Hematopoietic multipotent progenitor cell treated with erythropoietin and hydrocortisone succinate and interleukin-3 and kit ligand, for 6 days (in vitro differentiated cells): ENCODE results near the gene SLC13A2.

ENCODE experiments used
- DNase-seq: peaks from one replicate; pipeline ENCODE4 v3.0.0-alpha.2; 2015

Gene SLC13A2

DNA sequence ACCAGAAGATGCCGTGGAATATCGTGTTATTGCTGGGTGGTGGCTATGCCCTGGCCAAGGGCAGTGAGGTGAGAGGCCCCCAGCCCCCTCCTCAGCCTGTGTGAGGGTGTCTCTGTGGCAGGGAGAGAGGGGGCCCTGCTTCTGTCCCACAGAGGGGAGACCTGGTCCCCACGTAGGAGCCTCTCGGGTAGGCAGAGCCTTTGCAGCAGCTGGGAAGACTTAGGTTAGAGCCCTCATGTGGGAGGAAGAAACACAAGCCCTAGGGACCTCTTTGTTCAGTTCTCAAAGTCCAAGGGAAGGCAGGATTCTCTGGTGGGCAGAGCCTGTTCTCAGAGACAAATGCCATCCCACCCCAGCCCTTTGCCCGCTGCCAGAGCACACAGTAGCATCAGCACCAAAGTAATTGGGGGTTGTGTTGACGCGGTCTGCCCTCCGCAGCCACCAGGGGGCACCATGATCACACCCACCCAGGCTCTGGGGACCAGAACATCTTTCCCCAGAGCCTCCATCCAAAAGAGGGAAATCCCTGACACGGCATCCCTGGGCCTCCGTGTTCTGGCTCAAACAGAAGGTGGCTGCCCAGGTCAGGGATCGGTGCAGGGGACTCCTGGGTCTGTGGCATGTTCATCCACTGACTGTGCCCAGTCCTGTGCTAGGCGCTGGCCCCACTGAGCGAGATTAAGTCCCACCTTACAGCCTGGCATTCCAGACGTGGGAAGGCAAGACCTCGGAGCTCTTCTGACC is 21.2 kb downstream of the SLC13A2 start:
- peak; percentile 79 for DNase-seq

DNA sequence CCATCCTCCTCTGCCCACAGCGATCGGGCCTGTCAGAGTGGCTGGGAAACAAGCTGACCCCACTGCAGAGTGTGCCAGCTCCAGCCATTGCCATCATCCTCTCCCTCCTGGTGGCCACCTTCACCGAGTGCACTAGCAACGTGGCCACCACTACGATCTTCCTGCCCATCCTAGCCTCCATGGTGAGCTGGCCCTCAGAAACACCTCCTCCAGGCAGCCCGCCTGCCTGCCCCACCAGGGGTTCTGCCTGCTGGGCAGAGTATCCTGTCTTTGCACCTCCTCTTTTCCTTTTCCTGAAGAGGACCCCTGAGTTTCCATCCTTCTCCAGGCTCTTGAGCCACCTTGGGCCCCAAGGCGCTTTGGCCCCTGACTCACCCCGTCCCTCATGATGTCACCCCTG is 22.2 kb downstream of the SLC13A2 start:
- no peak for DNase-seq

DNA sequence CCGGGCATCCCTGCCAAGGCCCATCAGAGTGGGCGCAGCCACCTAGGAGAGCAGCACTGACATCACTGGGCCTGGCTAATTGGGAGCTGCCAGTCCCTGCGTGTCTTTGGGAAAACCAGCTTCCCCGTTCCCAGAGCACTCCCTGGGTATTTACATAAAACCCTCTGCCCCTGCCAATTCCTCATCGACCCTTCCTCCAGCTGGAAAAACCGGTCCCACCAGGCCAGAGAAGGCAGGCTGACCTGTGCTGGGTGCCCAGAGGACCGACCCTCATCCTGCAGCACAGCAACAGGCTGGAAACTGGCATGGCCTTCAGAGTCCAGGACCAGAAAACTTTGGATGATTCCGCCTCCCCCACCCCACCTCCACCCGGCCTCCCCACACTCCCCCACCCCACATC is 24.5 kb downstream of the SLC13A2 start:
- DNase-seq, result no peak

DNA sequence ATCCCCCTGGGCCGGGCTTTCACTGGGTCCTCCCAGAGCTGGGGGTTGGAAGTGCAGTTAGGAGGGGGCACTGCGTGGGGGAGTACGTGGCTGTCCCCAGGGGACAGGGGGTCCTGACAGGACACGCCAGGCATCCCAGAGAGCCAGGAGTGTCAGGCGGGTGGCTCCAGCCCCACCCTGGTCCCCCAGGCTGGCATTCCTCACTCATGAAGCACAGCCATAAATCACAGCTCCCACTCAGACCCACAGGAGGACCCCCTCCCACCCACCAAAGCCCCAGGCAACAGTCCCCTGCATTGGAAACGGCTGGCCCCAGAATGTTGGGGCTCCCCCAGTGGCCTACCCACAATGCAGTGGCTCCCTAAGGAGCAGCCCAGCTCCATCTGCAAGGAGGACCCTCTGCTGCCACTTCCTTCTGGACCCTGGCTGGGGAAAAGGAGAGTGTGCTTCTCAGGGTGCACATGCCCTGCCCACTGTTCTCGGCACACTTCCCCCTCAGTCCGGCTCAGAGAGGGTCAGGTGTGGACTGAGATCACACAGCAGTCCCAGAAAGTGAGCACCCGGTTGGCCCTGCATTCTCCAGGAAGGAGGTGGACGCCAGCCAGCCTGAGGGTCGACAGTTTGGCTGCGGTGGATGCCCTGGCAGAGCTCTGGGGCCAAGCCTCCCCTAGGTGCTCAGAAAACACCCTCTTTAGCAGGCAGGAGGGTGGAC is 25.4 kb downstream of the SLC13A2 start:
- no peak for DNase-seq

DNA sequence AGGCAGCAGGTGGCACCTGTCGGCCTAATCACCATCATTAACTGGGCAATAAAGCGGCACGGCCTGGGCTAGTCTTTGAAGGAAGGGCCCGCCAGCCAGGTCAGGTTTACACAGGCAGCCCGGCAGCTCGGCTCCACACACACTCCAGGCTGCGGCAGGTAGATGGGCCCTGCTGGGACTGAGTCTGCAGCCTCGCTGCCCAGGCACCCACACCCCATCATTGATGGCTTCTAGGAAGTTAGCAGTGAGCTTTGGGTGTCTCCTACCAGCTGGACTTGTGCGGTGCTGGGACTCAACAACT is 25.9 kb downstream of the SLC13A2 start:
- no peak for DNase-seq

DNA sequence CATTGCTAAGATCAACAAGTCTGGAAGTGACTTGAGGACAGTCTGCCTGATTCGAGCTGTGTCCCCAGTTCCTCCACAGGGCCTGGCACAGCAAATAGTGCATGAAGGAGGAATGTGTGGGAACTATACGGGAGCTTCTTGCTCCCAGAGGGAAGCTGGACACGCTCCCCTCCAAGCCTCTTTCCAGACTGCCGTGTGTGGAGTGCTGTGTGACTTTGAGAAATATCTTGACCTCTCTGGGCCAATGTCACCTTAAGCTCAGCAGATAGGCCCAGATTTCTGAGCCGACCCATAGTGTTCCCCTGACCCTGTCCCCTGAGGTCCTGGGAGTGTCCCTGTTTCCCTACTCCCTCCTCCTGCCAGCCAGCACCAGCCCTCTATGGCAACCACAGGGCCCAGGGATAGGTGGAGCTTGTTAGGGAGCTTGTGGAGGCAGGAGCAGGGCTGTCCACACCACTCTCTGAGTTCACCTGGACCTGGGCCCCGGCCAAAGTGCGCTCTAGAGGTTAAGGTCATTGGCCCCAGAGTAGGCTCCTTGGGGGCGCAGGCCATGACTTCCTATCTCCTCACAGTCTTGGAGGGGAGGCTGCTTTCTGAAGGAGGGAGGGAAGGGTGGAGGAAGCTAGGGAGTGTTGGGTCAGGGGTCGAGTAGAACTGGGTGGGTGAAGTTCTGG is 26.4 kb downstream of the SLC13A2 start:
- DNase-seq, result no peak

DNA sequence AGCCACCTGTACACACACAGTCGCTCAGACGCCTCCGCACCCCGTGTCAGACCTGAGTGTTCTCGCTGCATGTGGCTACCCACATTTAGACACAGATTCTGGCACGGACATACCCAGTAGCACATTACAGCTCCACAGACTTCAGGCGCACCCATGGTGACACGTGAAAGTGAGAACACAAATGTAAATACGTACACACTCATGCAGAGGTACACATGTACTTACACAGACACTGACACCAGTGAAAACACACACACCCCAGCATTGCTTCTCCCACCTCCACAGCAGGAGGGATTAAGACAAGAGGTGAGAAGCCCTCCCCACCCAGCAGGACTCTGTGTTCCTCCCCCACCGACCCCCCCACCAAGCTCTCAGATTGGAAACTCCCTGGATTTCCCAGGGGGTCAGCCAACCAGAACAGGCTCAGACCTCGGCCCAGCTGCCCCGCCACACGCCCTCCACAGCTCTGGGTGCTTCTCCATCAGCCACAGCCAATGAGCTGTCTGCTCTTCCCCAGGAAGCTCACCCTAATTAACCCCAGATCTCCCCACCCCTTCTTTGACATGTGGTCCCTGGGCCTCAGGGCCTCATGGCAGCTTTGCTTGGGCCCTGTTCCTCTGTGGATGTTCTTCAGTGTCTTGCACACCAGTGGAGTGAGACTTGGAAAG is 27.4 kb downstream of the SLC13A2 start:
- DNase-seq, result no peak

DNA sequence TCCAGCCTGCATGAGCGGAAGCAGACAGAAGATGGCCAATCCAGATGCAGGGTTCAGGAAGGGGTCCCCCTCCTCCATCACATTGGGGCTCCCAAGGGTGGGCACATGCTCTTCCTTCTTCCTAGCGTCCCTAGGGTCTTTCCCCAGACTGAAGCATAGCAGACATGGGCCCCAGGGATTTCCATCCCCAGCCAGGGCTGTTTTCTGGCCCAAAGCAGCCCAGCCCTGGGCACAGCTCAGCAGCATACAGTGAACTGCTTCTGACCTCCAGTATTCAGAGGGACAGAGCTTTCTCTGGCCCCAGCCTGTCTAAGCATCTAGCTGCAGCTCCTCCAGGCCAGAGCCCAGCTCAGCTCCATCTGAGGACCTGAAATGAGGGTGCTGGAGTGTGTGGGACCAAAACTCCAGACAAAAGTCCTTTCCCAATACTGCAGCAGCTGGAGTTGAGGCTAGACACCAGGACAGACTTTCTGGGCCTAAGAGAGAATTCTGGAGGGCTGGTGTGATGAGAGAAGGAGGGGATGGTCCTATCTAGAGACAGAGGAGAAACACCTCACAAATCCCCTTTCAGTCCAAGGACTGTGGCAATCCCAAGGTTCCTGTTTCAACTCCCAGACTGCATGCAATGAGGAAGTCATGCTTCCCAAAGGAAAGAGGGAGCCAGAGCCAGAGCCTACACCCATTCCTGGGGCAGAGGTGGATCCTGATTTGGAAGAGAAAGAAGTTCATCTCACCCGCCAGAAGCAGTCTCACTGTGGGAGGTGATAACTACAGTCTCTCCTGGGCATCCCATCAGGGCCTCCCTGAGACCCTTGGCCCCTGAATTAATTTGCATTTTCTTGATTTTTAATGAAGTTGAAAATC is 28.2 kb downstream of the SLC13A2 start:
- no peak for DNase-seq

DNA sequence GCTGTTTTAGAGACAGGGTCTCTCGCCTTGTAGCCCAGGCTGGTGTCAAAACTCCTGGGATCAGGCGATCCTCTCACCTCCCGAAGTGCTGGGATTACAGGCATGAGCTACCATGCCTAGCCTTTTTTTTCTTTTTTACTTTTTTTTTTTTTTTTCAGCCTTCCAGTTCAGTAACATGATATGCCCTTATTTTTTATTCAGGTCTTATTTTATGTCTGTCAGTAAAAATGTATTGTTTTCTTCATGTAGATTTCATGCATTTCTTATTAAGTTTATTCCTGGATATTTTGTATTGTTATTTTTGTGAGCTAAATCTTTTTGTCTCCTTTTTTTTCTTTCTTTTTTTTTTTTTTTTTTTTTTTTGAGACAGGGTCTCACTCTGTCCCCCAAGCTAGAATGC is 30.0 kb downstream of the SLC13A2 start:
- DNase-seq, result no peak

DNA sequence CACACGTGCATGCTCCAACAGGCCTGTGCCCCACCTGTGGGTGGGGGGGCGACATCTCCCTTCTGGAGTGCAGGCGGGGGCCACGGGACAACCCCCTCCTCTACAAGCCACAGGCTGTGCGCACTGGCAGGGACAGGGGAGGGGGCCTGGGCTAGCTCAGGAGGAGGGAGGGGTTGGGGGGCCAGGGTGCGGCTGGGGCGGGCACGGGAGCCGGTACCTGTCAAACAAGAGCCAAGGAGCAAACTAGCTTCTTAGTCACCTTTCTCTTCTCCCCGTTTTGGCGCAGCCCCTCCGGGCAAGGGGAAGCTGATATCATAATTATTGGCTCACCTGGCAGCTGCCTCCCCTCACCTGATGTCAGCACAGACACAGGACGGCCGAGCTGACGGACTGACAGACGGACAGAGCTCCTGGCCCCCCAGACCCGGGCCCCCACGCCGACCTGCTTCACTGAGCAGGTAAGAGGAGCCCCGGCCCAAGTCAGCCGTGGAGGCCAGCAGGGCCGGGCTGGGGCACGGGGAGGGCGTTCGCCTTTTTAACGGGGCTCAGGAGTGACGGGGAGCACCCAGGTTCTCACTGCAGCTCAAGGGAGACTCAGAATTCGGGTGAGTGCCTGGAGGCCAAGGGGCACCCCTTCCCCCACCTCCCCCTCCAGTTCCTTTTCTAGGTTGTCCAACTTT is 32.7 kb downstream of the SLC13A2 start, which contains the start of gene FOXN1:
Gene FOXN1 (plus strand): TSS at position 363 of the 680 bp plus-strand sequence. CDS start 17,622 bp downstream, outside the sequence.
- DNase-seq, result no peak

DNA sequence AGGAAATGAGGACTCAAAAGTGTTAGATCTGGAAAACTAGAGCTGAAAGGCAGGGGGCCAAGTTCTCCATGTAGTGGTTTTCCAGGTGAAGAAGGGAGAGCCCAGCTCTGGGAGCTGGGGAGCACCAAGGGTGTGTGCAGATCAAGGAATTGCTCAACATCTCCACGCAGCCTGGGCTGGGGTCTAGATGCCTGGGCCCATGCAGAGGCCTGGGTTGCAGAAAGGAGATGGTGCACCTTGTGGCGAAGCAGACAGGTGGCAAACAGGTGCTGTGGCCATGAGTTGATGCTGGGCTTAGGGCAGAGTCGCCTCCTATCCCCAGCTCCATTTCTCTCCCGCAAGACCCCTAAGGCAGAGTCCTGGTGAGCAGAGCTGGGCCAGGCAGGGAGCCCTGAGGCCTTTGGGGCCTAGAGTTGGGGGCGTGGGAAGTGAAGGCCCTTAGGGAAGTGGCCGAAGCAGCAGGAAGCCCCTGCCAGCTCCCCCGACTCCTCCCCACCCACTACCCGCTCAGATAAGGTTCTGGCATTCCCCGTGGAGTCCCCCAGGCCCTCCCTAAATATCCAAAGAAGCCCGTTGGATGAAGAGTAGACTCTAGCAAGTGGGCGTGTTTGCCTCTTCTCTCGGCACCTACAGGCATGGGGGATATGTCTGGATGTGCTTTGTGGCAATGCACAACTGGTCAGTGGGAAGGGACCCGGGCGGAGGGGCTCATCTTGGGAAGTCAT is 33.5 kb downstream of the SLC13A2 start:
- no peak for DNase-seq

DNA sequence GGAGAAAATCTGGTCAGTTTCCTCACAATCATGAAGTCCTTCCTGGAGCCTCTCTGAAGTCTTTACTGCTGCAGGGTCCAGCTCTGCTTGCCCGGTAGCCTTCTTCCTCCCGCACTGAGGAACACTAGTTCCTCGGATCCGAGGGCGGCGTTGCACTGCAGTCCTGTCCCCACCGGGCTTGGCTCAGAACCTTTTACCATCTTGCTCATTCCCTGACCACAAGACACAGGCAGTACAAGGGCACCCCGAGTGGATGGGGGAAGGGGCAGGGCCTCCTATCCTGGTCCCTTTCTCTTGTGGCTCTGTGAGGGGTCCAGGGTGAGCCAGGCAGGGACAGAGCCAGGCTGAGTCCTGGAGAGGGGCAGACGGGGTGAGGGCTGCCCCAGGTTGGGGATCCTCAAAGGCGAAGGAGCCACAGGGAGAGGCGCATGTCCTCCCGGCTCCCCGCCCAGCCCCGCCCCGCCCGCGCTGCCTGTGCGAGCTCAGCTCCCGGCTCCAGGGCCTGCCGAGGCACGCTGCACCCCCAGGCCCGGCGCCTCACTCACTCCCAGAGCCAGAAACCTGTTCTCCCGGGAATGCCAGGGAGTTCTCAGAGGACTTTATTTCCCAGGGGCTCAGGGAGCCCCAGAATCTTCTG is 34.2 kb downstream of the SLC13A2 start:
- DNase-seq, result no peak

DNA sequence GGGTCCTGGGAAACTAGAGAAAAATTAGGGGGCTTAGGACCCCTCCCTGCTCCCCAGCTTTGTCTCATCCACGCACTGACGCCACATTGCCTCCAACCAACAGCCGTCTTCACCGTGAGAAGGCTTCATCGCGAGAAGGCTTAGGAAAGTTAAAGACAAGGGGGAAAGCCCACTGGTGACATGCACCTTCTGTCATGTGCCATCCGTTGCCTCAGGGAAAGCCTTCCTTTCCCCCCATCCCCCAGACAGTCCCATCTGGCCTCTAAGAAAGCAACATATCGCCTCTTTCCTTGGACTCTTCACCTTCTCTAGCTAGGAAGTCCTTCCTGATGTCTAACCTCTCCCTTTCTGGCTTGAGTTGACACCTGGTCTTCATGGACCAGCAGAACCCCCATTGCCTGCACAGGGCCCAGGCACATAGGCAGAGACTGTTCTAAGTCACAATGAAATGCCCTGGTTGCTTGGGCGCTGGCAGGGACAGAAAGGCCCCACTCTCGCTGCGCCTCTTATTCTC is 34.8 kb downstream of the SLC13A2 start:
- no peak for DNase-seq

DNA sequence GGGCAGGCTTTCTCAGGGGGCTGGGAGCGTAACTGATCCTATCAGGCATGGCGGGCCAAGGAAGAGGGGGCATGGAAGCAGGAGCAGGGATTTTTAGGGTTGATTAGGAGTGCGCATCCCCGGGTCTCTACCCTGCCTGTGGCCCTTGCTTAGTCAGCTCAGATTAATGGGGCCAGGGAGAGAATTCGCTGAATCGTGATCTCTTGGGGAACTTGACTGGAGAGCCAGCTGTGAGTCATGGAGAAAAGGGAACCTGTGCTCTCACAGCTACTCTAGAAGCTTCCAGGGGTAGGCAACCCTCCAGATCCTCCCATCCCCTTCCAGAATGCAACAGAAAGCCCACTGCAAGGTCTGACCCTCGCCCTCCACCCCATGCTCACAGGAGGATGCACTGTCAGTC is 36.3 kb downstream of the SLC13A2 start:
- DNase-seq, result peak; percentile 27

DNA sequence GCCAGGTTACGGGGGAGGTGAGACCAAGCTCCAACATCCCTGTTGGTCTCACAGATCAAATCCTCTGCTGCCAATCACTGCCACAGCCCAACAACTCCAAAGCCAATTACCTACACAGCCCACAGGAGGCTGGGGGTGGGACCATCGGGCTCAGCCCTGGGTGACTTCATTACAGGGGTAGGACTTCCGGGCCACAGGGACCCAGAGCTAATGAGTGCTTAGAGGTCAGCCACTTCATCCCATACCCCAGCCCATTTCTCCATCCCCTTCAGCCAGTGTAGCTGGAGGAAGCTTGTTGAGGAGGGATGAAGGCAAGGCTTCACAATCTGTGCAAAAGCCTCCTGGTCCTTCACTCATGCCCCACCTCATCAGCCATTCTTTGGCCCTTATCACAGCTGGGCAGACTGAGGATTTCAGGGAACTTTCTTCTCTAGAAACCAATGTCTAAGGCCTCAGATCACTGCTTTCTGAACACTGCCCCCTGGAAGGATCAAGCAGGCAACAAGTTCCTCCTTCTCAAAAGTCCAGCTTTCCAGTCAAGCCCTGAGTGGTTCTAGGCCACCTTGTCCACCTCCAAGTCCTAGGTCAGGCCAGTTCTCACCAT is 38.5 kb downstream of the SLC13A2 start:
- no peak for DNase-seq

DNA sequence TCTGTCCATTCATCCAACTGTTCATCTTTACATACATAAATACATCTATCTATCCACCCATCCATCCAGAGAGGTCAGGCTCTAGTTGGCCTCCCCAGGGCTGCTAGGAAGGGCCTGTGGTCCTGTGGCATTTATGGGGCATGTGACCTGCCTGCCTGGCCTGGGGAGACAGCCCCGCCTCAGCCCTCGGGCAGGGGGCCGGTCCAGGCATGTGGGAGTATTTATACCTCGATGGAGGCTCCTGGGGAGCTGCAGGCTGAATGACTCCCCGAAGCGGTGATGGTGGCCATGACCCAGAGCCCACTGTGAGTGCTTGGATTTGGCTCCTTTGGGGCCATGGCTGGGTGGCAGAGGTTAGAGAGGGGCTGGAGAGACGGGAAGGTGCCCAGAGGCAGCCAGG is 40.0 kb downstream of the SLC13A2 start:
- DNase-seq, result no peak

DNA sequence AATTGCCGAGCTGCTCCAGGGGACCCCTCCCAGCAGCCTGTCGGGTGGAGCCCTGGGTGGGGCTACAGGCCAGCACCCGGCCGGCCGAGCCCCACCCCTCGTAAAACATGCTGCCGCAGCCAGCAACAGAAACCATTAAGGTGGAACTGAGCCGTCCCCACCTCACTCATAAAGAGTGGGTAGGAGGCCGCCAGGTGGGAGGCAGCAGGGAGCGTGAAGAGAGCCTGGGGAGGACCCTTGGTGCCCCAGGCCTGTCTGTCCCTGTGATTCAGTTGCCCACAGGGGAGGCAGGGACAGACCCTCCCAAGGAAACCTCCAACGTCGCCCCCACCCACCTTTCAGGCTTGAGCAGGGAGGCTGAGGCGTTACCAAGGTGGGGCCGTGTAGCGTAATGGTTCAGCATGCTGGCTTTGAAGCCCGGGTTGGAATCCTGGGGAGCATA is 41.1 kb downstream of the SLC13A2 start:
- no peak for DNase-seq

DNA sequence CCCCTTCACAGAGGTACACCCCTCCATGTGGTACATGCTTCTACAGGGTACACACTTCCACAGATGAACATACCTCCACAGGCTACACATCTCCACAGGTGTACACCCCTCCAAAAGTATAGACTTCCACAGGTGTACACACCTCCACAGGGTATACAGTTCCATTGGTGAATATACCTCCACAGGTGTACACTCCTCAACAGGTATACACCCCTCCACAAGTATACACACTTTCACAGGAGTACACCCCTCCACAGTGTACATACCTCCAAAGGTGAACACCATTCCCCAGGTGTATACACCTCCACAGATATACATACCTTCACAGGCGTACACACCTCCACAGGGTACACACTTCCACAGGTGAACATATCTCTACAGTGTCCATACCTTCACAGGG is 42.1 kb downstream of the SLC13A2 start:
- no peak for DNase-seq

DNA sequence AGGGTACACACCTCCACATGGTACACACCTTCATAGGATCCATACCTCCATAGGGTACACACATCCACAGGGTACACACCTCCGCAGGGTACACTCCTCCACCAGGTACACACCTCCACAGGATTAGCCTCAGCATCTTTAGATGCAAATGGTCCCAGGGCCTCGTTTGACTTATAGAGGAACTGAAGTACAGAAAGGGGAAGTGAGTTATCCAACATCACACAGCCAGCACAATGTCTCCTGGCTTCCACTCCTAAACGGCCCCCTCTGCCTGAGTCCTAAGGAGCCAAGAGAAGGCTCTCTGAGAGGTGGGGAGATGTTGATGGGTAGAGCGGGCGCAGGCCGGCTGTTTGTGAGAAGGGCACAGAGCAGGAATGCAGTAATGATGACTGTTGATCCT is 44.7 kb downstream of the SLC13A2 start:
- DNase-seq, result peak; percentile 48

DNA sequence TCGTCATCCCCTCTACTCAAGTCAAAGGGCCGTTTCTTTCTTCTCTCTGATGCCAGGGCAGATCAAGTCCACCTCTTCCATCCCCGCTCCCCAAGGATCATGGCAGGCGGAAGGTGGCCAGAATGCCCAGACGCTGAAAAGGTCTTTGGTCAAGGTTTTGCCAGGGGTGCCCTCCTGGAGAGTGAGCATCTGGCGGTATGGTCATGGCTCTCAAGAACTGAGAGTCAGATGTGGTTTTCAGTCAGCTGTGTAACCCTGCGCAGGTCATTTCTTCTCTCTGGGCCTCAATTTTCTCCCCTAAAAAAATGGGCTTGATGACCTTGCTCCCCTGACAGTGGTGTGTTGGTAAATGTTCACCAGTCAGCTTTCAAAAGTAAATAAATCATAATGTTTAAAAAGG is 45.1 kb downstream of the SLC13A2 start:
- no peak for DNase-seq
